Keratinocyte (primary cell): Measurements from ENCODE around the gene RNASEH1. TPM values are rescaled to one million over a fixed set of nuclear protein-coding genes. Genes with fewer than 3 reads are reported as not detected.

Source experiments
- DNase-seq: peaks from one replicate; pipeline ENCODE4 v3.0.0-alpha.2; 2011; ENCODE audit warnings: low read depth, missing footprints, low spot score
- FAIRE-seq: peaks from 2 replicates; lab custom pipeline; 2011; peaks lifted over from hg19 to GRCh38; lab: Jason Lieb, UNC
- H2AFZ ChIP-seq: 2 replicates; pipeline ENCODE4 v1.6.0; 2012; ENCODE audit warnings: low read length, control low read depth, inconsistent platforms; ENCODE audit not compliant: control insufficient read depth
- H3K27ac ChIP-seq: 2 replicates; pipeline ENCODE4 v1.5.1; 2011; ENCODE audit warnings: low read length; ENCODE audit not compliant: control insufficient read depth, insufficient read depth
- H3K27me3 ChIP-seq: 3 replicates; pipeline ENCODE4 v1.6.0; 2011; ENCODE audit warnings: low read length; ENCODE audit not compliant: control insufficient read depth, insufficient read depth; ENCODE audit errors: extremely low read depth
- H3K36me3 ChIP-seq, 2 experiments: 2 replicates in 1 of 2; 3 replicates in 1 of 2; pipeline ENCODE4 v1.5.1; 2011; ENCODE audit warnings: low read length in 2 of 2, mild to moderate bottlenecking in 1 of 2; ENCODE audit not compliant: control insufficient read depth in 2 of 2, insufficient read depth in 2 of 2; ENCODE audit errors: extremely low read depth in 1 of 2
- H3K4me1 ChIP-seq: 3 replicates; pipeline ENCODE4 v1.5.1; 2011; ENCODE audit warnings: low read length; ENCODE audit not compliant: control insufficient read depth, insufficient read depth; ENCODE audit errors: extremely low read depth
- H3K4me2 ChIP-seq: 3 replicates; pipeline ENCODE4 v1.6.0; 2011; ENCODE audit warnings: low read depth, low read length; ENCODE audit not compliant: control insufficient read depth, insufficient read depth; ENCODE audit errors: extremely low read depth
- H3K4me3 ChIP-seq, 3 experiments: fragments of 200-600 bp in 1 of 3; sonication (generic) in 1 of 3; 2 replicates in 2 of 3; 3 replicates in 1 of 3; pipeline ENCODE4 v1.5.1; 2011 to 2016; ENCODE audit warnings: low read length in 3 of 3, mild to moderate bottlenecking in 3 of 3, control low read depth in 2 of 3, inconsistent platforms in 1 of 3, low read depth in 1 of 3, mixed read lengths in 1 of 3, mixed run types in 1 of 3, moderate library complexity in 1 of 3; ENCODE audit not compliant: control insufficient read depth in 2 of 3, insufficient read depth in 2 of 3; ENCODE audit errors: extremely low read depth in 1 of 3
- H3K79me2 ChIP-seq: 2 replicates; pipeline ENCODE4 v1.6.0; 2012; ENCODE audit warnings: low read length; ENCODE audit not compliant: control insufficient read depth, insufficient read depth
- H3K9ac ChIP-seq: 3 replicates; pipeline ENCODE4 v1.6.0; 2011; ENCODE audit warnings: low read length; ENCODE audit not compliant: control insufficient read depth, insufficient read depth; ENCODE audit errors: extremely low read depth
- H3K9me1 ChIP-seq: 3 replicates; pipeline ENCODE4 v1.6.0; 2011; ENCODE audit warnings: low read length; ENCODE audit not compliant: control insufficient read depth, insufficient read depth; ENCODE audit errors: extremely low read depth
- H3K9me3 ChIP-seq: 2 replicates; pipeline ENCODE4 v1.5.1; 2012; ENCODE audit warnings: low read depth, low read length; ENCODE audit not compliant: control insufficient read depth
- H4K20me1 ChIP-seq: 3 replicates; pipeline ENCODE4 v1.6.0; 2011; ENCODE audit warnings: low read length; ENCODE audit not compliant: control insufficient read depth, insufficient read depth; ENCODE audit errors: extremely low read depth
- EZH2 ChIP-seq: IDR thresholded peaks from one replicate; pipeline ENCODE4 v1.6.1; 2012; ENCODE audit warnings: inconsistent platforms, mild to moderate bottlenecking, low read length, moderate library complexity
- dilution Hi-C: fragments of 300-500 bp; cut with MboI; formaldehyde crosslinking; loops from one replicate; pipeline ENCODE4 v1.7.0; 2020; ENCODE audit warnings: low sequenced_read_pairs; ENCODE audit not compliant: extremely low pct_ligation_motif_present
- polyA plus RNA-seq, 5 experiments: library from polyadenylated mRNA; depleted of rRNA in 3 of 5; stranded (reverse) in 3 of 5; stranded (forward) in 1 of 5; unstranded in 1 of 5; fragments of >200 nt; gene quantifications; 1 replicate in 1 of 5; 2 replicates in 3 of 5; 3 replicates in 1 of 5; pipeline versions ENCODE4 v1.2.1 to v1.2.3, GENCODE V29; 2011 to 2012; ENCODE audit warnings: missing spikeins in 2 of 5, low read depth in 1 of 5, low replicate concordance in 1 of 5
- TF ChIP-seq, protein P1 (sequence below), 3 experiments: IDR thresholded peaks in 1 of 3; conservative IDR thresholded peaks in 1 of 3; optimal IDR thresholded peaks in 1 of 3; 2 replicates in 2 of 3; 3 replicates in 1 of 3; pipeline versions ENCODE3 to v1.5.1; 2011; ENCODE audit warnings: low read length in 3 of 3, mild to moderate bottlenecking in 3 of 3, moderate library complexity in 2 of 3, control low read depth in 1 of 3, inconsistent platforms in 1 of 3; ENCODE audit not compliant: insufficient read depth in 2 of 3; ENCODE audit errors: extremely low read depth in 1 of 3

RNASEH1 gene
- polyA plus RNA-seq, 1 donor (not counting 4 experiments of a cell fraction or from before 2014, with no cell fraction given): 15.3 TPM

DNA sequence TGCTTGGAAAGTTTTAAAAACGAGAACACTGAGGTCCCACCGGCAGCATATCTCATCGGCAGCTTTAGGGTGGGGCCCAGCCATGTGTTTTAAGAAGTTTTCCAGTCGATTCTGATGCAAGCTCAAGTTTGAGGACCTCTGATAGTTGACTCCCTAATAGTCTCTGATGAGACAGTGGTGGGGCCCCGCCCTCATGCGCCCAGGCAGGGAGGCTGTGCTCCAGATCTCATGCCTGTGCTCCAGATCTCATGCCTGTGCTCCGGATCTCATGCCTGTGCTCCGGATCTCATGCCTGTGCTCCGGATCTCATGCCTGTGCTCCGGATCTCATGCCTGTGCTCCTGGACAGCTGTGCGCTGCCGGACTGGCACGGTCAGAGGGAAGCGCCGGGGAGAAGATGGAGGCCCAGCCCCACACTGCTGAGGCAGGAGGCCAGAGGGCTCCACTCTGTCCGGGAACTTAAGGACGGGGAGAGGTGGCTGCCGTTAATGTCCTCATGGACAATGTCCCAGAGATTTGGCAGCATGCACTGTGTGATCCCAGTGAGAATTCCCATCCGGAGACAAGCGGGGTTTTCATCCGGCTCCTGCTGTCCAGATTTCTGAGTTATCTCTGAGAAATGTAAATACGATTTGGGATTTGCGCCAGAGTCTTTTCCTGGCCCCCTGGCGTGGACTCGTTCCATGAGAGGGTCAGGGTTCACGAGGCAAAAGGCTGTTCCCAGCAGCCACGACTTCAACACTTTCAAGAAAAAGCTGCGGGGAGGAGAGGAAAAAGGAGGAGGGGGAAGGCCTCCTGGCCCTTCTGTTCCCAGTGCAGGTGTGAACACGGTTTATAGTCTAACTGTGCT, 27.4 kb upstream of the RNASEH1 start:
- Histone ChIP-seq H3K27me3 (no peaks in the 10 kb centered on the region), H3K4me2 (no peak overlapping the region), H3K9me1 (no peaks in the 10 kb centered on the region), H3K9me3 (no peaks in the 10 kb centered on the region), H2AFZ (no peak overlapping the region), H3K9ac (no peak overlapping the region), H3K79me2 (peaks cover 5% of the 10 kb centered on the region), H3K27ac (no peak overlapping the region), H3K4me3 (no peak overlapping the region), H3K36me3 (peaks cover 5 to 21% of the 10 kb centered on the region in 2 experiments), H3K4me1 (no peaks in the 10 kb centered on the region), H4K20me1 (peaks cover 6% of the 10 kb centered on the region)
- TF ChIP-seq, protein P1, sequence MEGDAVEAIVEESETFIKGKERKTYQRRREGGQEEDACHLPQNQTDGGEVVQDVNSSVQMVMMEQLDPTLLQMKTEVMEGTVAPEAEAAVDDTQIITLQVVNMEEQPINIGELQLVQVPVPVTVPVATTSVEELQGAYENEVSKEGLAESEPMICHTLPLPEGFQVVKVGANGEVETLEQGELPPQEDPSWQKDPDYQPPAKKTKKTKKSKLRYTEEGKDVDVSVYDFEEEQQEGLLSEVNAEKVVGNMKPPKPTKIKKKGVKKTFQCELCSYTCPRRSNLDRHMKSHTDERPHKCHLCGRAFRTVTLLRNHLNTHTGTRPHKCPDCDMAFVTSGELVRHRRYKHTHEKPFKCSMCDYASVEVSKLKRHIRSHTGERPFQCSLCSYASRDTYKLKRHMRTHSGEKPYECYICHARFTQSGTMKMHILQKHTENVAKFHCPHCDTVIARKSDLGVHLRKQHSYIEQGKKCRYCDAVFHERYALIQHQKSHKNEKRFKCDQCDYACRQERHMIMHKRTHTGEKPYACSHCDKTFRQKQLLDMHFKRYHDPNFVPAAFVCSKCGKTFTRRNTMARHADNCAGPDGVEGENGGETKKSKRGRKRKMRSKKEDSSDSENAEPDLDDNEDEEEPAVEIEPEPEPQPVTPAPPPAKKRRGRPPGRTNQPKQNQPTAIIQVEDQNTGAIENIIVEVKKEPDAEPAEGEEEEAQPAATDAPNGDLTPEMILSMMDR (optimal IDR thresholded peaks at IDR 0.05 in 1 of 3, IDR thresholded peaks at IDR 0.05 in 1 of 3, conservative IDR thresholded peaks at IDR 0.05 in 1 of 3; ENCODE audit: extremely low read depth in 1 of 3, insufficient read depth in 2 of 3, low read length in 3 of 3): no peak
- no peak for TF ChIP-seq EZH2
- dilution Hi-C loops: no loop called here
- FAIRE-seq (no peak), DNase-seq (no peak)

DNA sequence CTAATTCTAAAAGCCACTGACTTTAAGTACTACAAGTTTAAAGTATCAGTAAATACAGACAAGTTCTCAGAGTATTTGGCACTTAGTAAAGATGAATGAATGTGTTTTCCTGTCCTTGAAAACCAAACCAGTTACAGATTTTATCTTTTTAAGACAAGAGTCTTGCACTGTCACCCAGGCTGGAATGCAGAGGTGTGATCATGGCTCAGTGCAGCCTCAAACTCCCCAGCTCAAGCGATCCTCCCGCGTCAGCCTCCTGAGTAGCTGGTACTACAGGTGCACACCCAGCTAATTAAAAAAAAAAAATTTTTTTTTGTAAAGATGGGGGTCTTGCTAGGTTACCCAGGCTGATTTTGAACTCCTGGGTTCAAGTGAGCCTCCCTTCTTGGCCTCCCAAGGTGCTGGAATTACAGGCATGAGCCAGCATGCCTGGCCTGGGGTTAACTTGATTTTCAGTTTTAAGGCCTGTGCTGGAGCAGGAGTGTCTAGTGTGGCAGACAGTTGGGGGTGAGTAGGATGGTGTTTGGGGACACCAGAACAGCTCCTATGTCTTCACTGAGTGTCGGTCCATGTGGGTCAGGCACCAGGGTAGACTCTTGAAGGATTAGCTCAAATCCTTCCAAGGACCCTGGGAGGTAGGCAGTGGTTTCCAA, 26.6 kb upstream of the RNASEH1 start:
- H3K9me1 ChIP-seq: no peaks in the 10 kb centered on the region
- H4K20me1 ChIP-seq: peaks cover 14% of the 10 kb centered on the region
- no peaks in the 10 kb centered on the region for H3K4me1 ChIP-seq
- no peak overlapping the region for H2AFZ ChIP-seq
- H3K9me3 ChIP-seq: no peaks in the 10 kb centered on the region
- H3K36me3 ChIP-seq: peaks cover 10 to 28% of the 10 kb centered on the region in 2 experiments
- H3K27me3 ChIP-seq: no peaks in the 10 kb centered on the region
- dilution Hi-C loops: no loop called here
- H3K4me2 ChIP-seq: no peak overlapping the region
- no peak for FAIRE-seq
- no peak overlapping the region for H3K9ac ChIP-seq
- TF ChIP-seq, protein P1 (optimal IDR thresholded peaks at IDR 0.05 in 1 of 3, IDR thresholded peaks at IDR 0.05 in 1 of 3, conservative IDR thresholded peaks at IDR 0.05 in 1 of 3; ENCODE audit: extremely low read depth in 1 of 3, insufficient read depth in 2 of 3, low read length in 3 of 3): no peak
- TF ChIP-seq EZH2: no peak
- H3K79me2 ChIP-seq: peaks cover 12% of the 10 kb centered on the region
- no peak for DNase-seq
- no peak overlapping the region for H3K27ac ChIP-seq
- H3K4me3 ChIP-seq: no peak overlapping the region
